Dendritic cell treated with granulocyte-macrophage colony-stimulating factor and Interleukin-4, amounts not matched to agents 40 ng/mL and 50 ng/mL, for 4 days (primary cell): ENCODE measurements around the gene OPRL1.
"Not testable (repeated sequence)": the region's sequence is repeated elsewhere in the genome, so short reads cannot be mapped to it uniquely, and the experiment has no call there.

ENCODE experiments used
- H3K27ac Mint-ChIP-seq: one replicate; pipeline ENCODE4 v1.8.0; 2022; ENCODE audit warnings: mild to moderate bottlenecking, mixed read lengths
- H3K27me3 Mint-ChIP-seq: one replicate; pipeline ENCODE4 v1.8.0; 2022; ENCODE audit warnings: mild to moderate bottlenecking, mixed read lengths
- H3K36me3 Mint-ChIP-seq: one replicate; pipeline ENCODE4 v1.8.0; 2022; ENCODE audit warnings: low read depth, mixed read lengths
- H3K4me1 Mint-ChIP-seq: one replicate; pipeline ENCODE4 v1.8.0; 2022; ENCODE audit warnings: low read depth, mixed read lengths
- H3K4me3 Mint-ChIP-seq: one replicate; pipeline ENCODE4 v1.8.0; 2022; ENCODE audit warnings: mild to moderate bottlenecking, moderate library complexity, mixed read lengths
- H3K9me3 Mint-ChIP-seq: one replicate; pipeline ENCODE4 v1.8.0; 2022; ENCODE audit warnings: mixed read lengths
- intact Hi-C: fragments of 100-400 bp; cut with micrococcal nuclease; formaldehyde crosslinking; loops from one replicate; pipeline ENCODE4 v1.15.0; 2022

OPRL1 gene

DNA sequence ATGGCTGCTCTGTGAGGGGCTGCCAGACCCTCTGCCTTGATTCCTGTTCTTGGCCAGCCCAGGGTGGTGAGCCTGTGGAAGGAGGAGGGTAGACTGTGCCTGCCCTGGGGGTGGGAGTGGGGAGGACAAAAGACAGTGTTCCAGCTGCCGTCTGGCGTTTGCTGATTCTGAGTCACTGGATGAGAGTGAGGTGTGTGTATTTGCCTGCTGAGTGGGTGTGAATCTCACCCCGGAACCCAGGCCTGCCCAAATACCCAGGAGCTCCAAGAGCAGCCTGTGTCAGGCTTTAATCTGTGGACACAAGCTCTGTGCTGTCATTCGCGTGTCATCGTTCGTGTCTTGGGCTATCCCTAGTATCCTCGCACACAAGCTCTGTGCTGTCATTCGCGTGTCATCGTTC is 6.9 kb downstream of the OPRL1 start:
- Mint-ChIP-seq H3K27ac (no peak overlapping the region), H3K36me3 (no peaks in the 10 kb centered on the region), H3K4me1 (peaks cover 29% of the 10 kb centered on the region), H3K9me3 (no peaks in the 10 kb centered on the region), H3K27me3 (peaks cover 30% of the 10 kb centered on the region), H3K4me3 (no peak overlapping the region)
- intact Hi-C loops: no loop called here

DNA sequence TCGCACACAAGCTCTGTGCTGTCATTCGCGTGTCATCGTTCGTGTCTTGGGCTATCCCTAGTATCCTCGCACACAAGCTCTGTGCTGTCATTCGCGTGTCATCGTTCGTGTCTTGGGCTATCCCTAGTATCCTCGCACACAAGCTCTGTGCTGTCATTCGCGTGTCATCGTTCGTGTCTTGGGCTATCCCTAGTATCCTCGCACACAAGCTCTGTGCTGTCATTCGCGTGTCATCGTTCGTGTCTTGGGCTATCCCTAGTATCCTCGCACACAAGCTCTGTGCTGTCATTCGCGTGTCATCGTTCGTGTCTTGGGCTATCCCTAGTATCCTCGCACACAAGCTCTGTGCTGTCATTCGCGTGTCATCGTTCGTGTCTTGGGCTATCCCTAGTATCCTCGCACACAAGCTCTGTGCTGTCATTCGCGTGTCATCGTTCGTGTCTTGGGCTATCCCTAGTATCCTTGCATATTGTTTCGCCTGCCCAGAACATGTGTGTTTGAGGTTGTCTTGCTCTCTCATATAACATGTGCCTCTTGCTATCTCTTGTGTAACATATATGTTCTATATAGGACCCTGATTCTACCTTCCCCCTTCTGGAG is 7.4 kb downstream of the OPRL1 start:
- H3K9me3 Mint-ChIP-seq, H3K36me3 Mint-ChIP-seq, H3K27ac Mint-ChIP-seq, H3K4me3 Mint-ChIP-seq, intact Hi-C loops: not testable (repeated sequence)
- Mint-ChIP-seq H3K27me3 (peaks cover 30% of the 10 kb centered on the region), H3K4me1 (peaks cover 27% of the 10 kb centered on the region)

DNA sequence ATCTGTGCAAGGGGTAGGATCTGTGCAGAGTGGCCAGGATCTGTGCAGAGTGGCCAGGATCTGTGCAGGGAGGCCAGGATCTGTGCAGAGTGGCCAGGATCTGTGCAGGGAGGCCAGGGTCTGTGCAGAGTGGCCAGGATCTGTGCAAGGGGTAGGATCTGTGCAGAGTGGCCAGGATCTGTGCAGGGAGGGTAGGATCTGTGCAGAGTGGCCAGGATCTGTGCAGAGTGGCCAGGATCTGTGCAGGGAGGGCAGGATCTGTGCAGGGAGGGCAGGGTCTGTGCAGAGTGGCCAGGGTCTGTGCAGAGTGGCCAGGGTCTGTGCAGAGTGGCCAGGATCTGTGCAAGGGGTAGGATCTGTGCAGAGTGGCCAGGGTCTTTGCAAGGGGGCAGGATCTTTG is 8.7 kb downstream of the OPRL1 start:
- H3K9me3 Mint-ChIP-seq, H3K36me3 Mint-ChIP-seq, H3K27ac Mint-ChIP-seq, H3K4me3 Mint-ChIP-seq, intact Hi-C loops: not testable (repeated sequence)
- Mint-ChIP-seq H3K27me3 (peaks cover 30% of the 10 kb centered on the region), H3K4me1 (peaks cover 18% of the 10 kb centered on the region)

DNA sequence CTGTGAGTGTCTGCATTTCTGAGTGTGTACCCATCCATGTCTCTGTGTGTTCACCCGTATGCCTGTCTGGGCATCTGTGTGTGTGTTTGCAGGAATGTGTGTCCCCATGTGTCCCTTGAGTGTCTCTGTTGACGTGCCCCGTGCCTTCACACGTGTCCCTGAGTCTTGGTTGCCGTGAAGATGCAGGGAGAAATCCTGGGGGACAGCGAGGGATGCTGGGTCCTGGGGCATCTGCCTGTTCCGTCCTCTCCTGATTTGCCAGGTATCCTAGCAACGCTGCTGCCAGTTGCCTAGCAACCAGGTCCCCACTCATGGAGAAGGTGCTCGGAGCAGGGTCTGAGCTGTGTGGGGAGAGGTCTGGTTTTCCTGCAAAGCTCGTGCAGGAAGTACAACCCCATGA is 10.3 kb downstream of the OPRL1 start:
- no peak overlapping the region for H3K4me3 Mint-ChIP-seq
- no peaks in the 10 kb centered on the region for H3K9me3 Mint-ChIP-seq
- no peak overlapping the region for H3K27ac Mint-ChIP-seq
- H3K4me1 Mint-ChIP-seq: peaks cover 11% of the 10 kb centered on the region
- peaks cover 19% of the 10 kb centered on the region for H3K27me3 Mint-ChIP-seq
- H3K36me3 Mint-ChIP-seq: no peaks in the 10 kb centered on the region
- intact Hi-C loops: no loop called here

DNA sequence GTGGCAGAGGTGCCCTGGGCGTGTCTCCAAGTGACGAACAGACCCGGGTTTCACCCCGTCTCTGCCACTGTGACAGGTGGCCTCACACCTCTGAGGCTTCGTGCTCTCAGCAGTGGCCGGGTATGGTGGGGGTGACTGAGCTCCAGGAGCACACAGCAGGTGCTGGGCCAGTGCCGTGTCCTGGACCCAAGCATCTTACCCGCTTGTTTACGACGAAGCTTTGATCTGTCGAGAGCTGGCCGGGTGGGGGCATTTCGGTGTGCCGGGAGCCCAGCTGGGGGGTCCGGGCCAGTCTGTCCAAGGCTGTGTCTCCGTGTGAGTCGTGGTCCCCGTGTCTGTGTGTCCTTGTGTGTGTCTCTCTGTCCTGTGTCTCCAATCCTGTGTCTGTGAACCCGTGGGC is 11.5 kb downstream of the OPRL1 start:
- Mint-ChIP-seq H3K36me3 (peaks cover 4% of the 10 kb centered on the region), H3K27ac (no peak overlapping the region)

DNA sequence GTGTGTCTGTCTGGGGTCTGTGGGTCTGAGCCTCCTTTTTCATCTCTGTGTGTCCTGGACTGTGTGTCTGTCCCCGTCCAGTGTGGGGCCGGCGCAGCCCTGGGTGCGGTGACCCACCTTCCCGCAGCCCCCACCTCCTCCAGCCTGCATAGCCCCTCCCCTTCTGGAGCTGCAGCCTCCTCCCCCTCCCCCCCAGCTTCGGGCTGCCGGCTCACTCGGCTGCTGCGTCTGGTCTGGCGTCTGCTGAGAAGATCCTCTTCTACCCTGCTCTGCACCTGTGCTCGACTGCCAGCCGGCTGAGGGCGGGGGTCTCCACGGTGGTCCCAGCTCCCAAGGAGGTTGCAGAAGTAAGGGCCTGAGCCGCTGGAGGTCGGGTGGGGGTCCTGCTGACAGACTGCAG is 11.9 kb downstream of the OPRL1 start:
- H3K4me1 Mint-ChIP-seq: peaks cover 11% of the 10 kb centered on the region
- H3K36me3 Mint-ChIP-seq: peaks cover 8% of the 10 kb centered on the region
- H3K27me3 Mint-ChIP-seq: peaks cover 6% of the 10 kb centered on the region
- no peak overlapping the region for H3K4me3 Mint-ChIP-seq
- H3K27ac Mint-ChIP-seq: no peak overlapping the region
- intact Hi-C loops: no loop called here
- peaks cover 4% of the 10 kb centered on the region for H3K9me3 Mint-ChIP-seq

More for the DNA sequence above, 11.5 kb downstream of the OPRL1 start:
- Mint-ChIP-seq H3K27me3 (peaks cover 8% of the 10 kb centered on the region), H3K9me3 (no peaks in the 10 kb centered on the region), H3K4me3 (no peak overlapping the region), H3K4me1 (peaks cover 11% of the 10 kb centered on the region)
- intact Hi-C loops: no loop called here

DNA sequence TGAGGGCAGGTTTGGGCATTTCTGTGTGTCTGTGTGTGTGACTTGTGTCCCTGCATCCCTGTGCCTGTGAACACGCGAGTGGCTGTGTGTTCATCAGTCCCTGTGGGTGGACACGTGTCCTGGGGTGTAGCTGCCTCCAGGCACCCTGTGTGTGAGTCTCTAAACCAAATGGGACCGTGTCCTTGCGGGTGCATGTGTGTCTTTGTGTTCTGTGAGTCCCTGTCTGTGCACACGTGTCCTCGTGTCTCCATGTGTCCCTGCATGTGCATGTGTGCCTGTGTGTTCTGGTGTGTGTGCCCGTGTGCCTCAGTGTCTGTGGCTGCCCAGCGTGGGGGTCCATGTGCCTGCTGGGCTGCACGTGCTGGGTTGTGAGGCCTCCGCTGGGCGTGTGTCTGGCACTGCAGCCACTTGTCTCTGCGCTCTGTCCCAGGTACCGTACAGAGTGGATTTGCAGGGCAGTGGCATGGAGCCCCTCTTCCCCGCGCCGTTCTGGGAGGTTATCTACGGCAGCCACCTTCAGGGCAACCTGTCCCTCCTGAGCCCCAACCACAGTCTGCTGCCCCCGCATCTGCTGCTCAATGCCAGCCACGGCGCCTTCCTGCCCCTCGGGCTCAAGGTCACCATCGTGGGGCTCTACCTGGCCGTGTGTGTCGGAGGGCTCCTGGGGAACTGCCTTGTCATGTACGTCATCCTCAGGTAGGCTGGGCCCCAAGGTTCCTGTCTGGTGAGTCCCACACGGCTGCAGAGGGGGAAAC is 12.6 kb downstream of the OPRL1 start:
- intact Hi-C loops: no loop called here
- peaks cover 11% of the 10 kb centered on the region for H3K4me1 Mint-ChIP-seq

DNA sequence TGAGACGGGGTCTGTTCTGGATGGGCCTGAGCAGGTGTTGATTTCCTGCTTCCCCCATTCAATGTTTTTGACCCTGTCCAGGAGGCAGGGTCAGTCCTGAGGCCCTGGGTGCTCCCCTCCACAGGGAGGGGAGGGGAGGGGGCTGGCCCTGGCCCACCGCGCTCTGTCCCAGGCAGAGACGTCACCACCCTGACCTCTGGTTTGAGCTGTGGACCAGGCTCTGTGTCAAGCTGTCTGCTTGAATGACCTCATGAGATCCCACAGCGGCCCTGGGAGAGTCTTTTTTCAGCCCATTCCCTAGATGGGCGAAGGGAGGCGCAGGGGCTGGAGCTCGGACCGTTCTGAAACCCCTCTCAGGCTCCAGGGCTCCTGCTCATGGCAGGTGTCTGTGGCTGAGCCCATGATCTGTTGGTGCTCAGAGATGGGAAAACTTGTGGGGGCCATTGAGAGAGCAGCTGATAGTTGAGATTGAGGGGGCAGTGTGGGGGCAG is 13.2 kb downstream of the OPRL1 start:
- Mint-ChIP-seq H3K36me3 (peaks cover 19% of the 10 kb centered on the region), H3K27ac (no peak overlapping the region), H3K4me3 (no peak overlapping the region), H3K27me3 (peaks cover 3% of the 10 kb centered on the region), H3K4me1 (peaks cover 11% of the 10 kb centered on the region), H3K9me3 (peaks cover 9% of the 10 kb centered on the region)
- intact Hi-C loops: no loop called here

More for the DNA sequence above, 12.6 kb downstream of the OPRL1 start:
- peaks cover 13% of the 10 kb centered on the region for H3K36me3 Mint-ChIP-seq
- H3K27ac Mint-ChIP-seq: no peak overlapping the region
- H3K4me3 Mint-ChIP-seq: no peak overlapping the region
- H3K27me3 Mint-ChIP-seq: peaks cover 5% of the 10 kb centered on the region
- peaks cover 9% of the 10 kb centered on the region for H3K9me3 Mint-ChIP-seq

DNA sequence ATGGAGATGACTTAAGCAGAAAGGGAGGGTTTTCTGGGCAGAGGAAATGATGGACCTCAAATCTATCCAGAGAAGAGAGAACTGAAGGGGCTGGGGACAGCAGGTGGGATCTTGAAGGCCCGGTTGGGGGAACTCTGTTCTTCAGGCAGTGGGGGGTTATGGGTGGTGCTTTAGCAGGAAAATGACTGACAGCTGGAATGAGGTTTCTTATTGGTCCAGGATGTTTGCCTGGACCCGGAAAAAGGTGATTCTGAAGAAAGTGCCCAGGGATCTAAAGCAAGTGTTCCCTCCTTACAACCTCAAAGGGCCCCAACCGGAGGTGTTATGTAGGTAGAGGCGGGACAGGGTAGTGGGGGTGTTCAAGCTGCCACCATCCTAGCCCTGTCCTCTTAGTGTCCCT is 15.6 kb downstream of the OPRL1 start:
- Mint-ChIP-seq H3K9me3 (peaks cover 9% of the 10 kb centered on the region), H3K36me3 (peaks cover 40% of the 10 kb centered on the region), H3K4me3 (no peak overlapping the region), H3K4me1 (peaks cover 11% of the 10 kb centered on the region), H3K27ac (no peak overlapping the region), H3K27me3 (no peaks in the 10 kb centered on the region)
- intact Hi-C loops: no loop called here

DNA sequence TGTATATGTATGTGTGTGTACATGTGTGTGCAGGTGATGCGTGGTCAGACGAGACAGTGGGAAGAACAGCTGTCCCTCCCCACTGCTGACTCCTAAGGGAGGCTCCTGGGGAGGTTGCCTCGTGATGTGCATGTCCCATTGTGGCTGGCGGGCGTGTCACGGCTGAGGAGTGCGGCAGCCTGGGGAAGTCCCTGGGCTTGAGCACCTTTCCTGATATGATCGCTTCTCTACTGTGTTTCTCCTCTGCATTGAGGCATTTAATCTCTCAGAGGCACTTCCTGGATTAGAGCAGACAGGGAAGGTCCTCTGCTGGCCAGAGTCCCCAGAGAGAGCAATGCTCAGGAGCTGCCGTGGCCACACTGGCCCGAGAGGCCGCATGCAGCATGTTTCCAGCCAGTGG is 16.0 kb downstream of the OPRL1 start:
- no peak overlapping the region for H3K4me3 Mint-ChIP-seq
- peaks cover 5% of the 10 kb centered on the region for H3K27me3 Mint-ChIP-seq
- intact Hi-C loops: no loop called here
- H3K4me1 Mint-ChIP-seq: peaks cover 11% of the 10 kb centered on the region
- H3K36me3 Mint-ChIP-seq: peaks cover 40% of the 10 kb centered on the region
- H3K9me3 Mint-ChIP-seq: peaks cover 9% of the 10 kb centered on the region
- no peak overlapping the region for H3K27ac Mint-ChIP-seq

DNA sequence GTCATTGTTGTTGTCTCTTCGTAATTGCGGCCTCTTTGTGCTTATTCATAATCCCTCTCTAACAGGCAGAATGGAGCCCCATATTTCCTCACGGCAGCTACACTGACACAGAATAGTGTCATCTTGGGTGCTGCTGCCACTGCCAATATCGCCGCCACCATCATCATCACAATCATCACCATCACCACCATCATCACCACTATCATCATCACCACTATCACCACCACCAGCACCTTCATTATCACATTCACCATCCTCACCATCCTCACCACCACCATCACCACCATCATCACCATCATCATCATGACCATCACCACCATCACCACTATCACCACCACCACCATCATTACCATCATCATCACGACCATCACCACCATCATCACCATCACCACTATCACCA is 16.7 kb downstream of the OPRL1 start:
- peaks cover 8% of the 10 kb centered on the region for H3K4me1 Mint-ChIP-seq
- H3K27me3 Mint-ChIP-seq: peaks cover 11% of the 10 kb centered on the region
- H3K36me3 Mint-ChIP-seq: peaks cover 40% of the 10 kb centered on the region
- intact Hi-C loops: no loop called here
- H3K4me3 Mint-ChIP-seq: no peak overlapping the region
- H3K9me3 Mint-ChIP-seq: peaks cover 9% of the 10 kb centered on the region
- H3K27ac Mint-ChIP-seq: no peak overlapping the region

DNA sequence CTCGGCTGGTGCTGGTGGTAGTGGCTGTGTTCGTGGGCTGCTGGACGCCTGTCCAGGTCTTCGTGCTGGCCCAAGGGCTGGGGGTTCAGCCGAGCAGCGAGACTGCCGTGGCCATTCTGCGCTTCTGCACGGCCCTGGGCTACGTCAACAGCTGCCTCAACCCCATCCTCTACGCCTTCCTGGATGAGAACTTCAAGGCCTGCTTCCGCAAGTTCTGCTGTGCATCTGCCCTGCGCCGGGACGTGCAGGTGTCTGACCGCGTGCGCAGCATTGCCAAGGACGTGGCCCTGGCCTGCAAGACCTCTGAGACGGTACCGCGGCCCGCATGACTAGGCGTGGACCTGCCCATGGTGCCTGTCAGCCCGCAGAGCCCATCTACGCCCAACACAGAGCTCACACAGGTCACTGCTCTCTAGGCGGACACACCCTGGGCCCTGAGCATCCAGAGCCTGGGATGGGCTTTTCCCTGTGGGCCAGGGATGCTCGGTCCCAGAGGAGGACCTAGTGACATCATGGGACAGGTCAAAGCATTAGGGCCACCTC is 18.7 kb downstream of the OPRL1 start:
- H3K4me1 Mint-ChIP-seq: no peaks in the 10 kb centered on the region
- H3K27ac Mint-ChIP-seq: no peak overlapping the region
- H3K36me3 Mint-ChIP-seq: peaks cover 40% of the 10 kb centered on the region
- H3K9me3 Mint-ChIP-seq: peaks cover 9% of the 10 kb centered on the region
- H3K4me3 Mint-ChIP-seq: no peak overlapping the region
- intact Hi-C loops: no loop called here
- H3K27me3 Mint-ChIP-seq: peaks cover 28% of the 10 kb centered on the region

DNA sequence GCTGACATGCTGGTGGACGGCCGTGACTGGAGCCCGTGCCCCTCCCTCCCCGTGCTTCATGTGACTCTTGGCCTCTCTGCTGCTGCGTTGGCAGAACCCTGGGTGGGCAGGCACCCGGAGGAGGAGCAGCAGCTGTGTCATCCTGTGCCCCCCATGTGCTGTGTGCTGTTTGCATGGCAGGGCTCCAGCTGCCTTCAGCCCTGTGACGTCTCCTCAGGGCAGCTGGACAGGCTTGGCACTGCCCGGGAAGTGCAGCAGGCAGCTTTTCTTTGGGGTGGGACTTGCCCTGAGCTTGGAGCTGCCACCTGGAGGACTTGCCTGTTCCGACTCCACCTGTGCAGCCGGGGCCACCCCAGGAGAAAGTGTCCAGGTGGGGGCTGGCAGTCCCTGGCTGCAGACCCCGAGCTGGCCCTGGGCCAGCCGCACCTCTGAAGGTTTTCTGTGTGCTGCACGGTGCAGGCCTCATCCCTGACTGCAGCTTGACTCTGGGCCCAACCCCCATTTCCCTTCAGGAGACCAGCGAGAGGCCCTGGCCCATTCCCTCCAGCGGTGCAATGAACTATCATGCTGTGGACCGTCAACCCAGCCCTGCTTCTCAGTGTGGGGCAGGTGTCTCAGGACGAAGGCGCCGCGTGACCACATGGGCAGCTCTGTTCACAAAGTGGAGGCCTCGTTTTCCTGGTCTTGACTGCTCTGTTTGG is 19.4 kb downstream of the OPRL1 start:
- H3K4me3 Mint-ChIP-seq: no peak overlapping the region
- H3K9me3 Mint-ChIP-seq: peaks cover 9% of the 10 kb centered on the region
- no peak overlapping the region for H3K27ac Mint-ChIP-seq
- H3K36me3 Mint-ChIP-seq: peaks cover 40% of the 10 kb centered on the region
- H3K4me1 Mint-ChIP-seq: no peaks in the 10 kb centered on the region
- peaks cover 35% of the 10 kb centered on the region for H3K27me3 Mint-ChIP-seq
- intact Hi-C loops: no loop called here
